RWPE2 (cell line): Measurements from ENCODE around the gene LTN1.

Experiments used
- ATAC-seq: fragments of 200-7000 bp; cut with Tn5 transposase; 3 replicates; pipeline ENCODE4 v1.9.1; 2021; ENCODE audit warnings: low read depth
- DNase-seq: peaks from one replicate; pipeline ENCODE4 v3.0.0-alpha.2; 2020; ENCODE audit warnings: low spot score
- H3K27ac ChIP-seq: fragments of 450-650 bp; 2 replicates; pipeline ENCODE4 v1.5.1; 2017; ENCODE audit warnings: mild to moderate bottlenecking; ENCODE audit not compliant: poor library complexity, severe bottlenecking
- H3K27me3 ChIP-seq: fragments of 250-450 bp; sonication (Bioruptor Pico); 2 replicates; pipeline ENCODE4 v1.5.1; 2021; ENCODE audit warnings: mild to moderate bottlenecking, moderate library complexity; ENCODE audit not compliant: insufficient read depth, poor library complexity, severe bottlenecking
- H3K36me3 ChIP-seq: fragments of 250-450 bp; sonication (Bioruptor Pico); 2 replicates; pipeline ENCODE4 v1.5.1; 2020; ENCODE audit warnings: low read depth, mild to moderate bottlenecking, moderate library complexity
- H3K4me1 ChIP-seq: fragments of 250-450 bp; sonication (Bioruptor Pico); 2 replicates; pipeline ENCODE4 v1.5.1; 2021; ENCODE audit warnings: mild to moderate bottlenecking, moderate library complexity; ENCODE audit not compliant: insufficient read depth, poor library complexity, severe bottlenecking
- H3K4me3 ChIP-seq: fragments of 250-450 bp; sonication (Bioruptor Pico); 2 replicates; pipeline ENCODE4 v1.5.1; 2021; ENCODE audit warnings: mild to moderate bottlenecking, moderate library complexity; ENCODE audit not compliant: severe bottlenecking
- H3K9me3 ChIP-seq: fragments of 250-450 bp; sonication (Bioruptor Pico); 2 replicates; pipeline ENCODE4 v1.5.1; 2021; ENCODE audit warnings: mild to moderate bottlenecking, moderate library complexity; ENCODE audit not compliant: severe bottlenecking
- CTCF ChIP-seq: fragments of 450-650 bp; IDR thresholded peaks from one replicate; pipeline ENCODE4 v1.5.1; 2017; ENCODE audit warnings: mild to moderate bottlenecking, moderate library complexity; ENCODE audit not compliant: poor library complexity, severe bottlenecking

The LTN1 gene

DNA sequence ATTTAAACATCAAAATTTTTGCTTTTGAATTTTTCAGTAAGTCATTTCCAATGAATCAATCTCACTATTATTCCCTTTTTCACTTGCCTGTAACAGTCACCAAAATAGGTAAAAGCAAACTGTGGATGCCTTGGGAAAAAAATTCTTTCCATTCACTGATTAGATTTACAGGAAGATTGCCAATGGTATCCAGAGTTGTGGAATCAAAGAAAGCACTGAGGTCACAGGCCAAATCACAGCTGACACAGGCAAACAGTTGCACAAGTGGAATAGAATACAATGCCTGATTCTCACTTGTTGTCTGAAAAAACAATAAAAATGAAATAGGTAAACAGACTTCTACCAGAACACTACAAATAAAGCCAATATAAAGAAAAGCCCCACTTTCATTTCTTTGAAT lies 48.4 kb downstream of the LTN1 start:
- no peaks in the 10 kb centered on the region for H3K27me3 ChIP-seq
- ATAC-seq (no peak), DNase-seq (no peak)
- no peaks in the 10 kb centered on the region for H3K9me3 ChIP-seq
- H3K27ac ChIP-seq, result no peak overlapping the region
- H3K36me3 ChIP-seq, result peaks cover 87% of the 10 kb centered on the region
- H3K4me1 ChIP-seq, result no peaks in the 10 kb centered on the region
- no peak for TF ChIP-seq CTCF
- H3K4me3 ChIP-seq, result no peak overlapping the region

DNA sequence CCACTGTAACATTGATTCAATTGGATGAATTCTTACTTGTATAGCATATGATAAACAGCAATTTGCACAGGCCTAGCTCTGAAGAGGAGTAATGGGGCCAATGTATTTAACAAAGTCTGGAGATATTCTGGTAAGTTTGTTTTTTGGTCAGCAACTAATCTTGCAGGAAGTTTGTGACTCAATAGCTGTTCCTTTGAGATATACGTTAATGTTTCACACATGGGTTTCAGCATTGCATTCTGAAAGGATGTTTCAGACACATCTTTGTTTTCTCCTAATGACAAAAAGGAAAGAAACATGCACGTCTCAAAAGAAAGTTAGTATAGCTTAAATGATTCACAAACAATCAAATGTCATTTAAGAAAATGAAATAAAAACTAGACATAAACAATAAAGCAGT lies 49.0 kb downstream of the LTN1 start:
- H3K27ac ChIP-seq, result no peak overlapping the region

GRCh38 chr21:28938726-28939125 lies 54.0 kb downstream of the LTN1 start:
- H3K4me3 ChIP-seq, result no peak overlapping the region
- no peaks in the 10 kb centered on the region for H3K4me1 ChIP-seq
- peaks cover 86% of the 10 kb centered on the region for H3K36me3 ChIP-seq
- DNase-seq (no peak), ATAC-seq (no peak)
- H3K27ac ChIP-seq, result no peak overlapping the region
- TF ChIP-seq CTCF, result no peak
- H3K9me3 ChIP-seq, result no peaks in the 10 kb centered on the region
- no peaks in the 10 kb centered on the region for H3K27me3 ChIP-seq

More for the DNA sequence above, 49.0 kb downstream of the LTN1 start:
- Histone ChIP-seq H3K4me3 (no peak overlapping the region), H3K9me3 (no peaks in the 10 kb centered on the region), H3K27me3 (no peaks in the 10 kb centered on the region), H3K4me1 (no peaks in the 10 kb centered on the region), H3K36me3 (peaks cover 87% of the 10 kb centered on the region)
- no peak for TF ChIP-seq CTCF
- ATAC-seq, result no peak
- no peak for DNase-seq

GRCh38 chr21:28937737-28938136 lies 54.9 kb downstream of the LTN1 start:
- TF ChIP-seq CTCF, result no peak
- no peak overlapping the region for H3K4me3 ChIP-seq
- ATAC-seq, result no peak
- peaks cover 76% of the 10 kb centered on the region for H3K36me3 ChIP-seq
- H3K9me3 ChIP-seq, result no peaks in the 10 kb centered on the region
- no peaks in the 10 kb centered on the region for H3K4me1 ChIP-seq
- H3K27ac ChIP-seq, result no peak overlapping the region
- DNase-seq, result no peak
- no peaks in the 10 kb centered on the region for H3K27me3 ChIP-seq

GRCh38 chr21:28936721-28937120 lies 56.0 kb downstream of the LTN1 start:
- ATAC-seq (no peak), DNase-seq (no peak)
- H3K4me3 ChIP-seq, result no peak overlapping the region
- H3K27ac ChIP-seq, result no peak overlapping the region
- H3K36me3 ChIP-seq, result peaks cover 76% of the 10 kb centered on the region
- H3K4me1 ChIP-seq, result no peaks in the 10 kb centered on the region
- no peaks in the 10 kb centered on the region for H3K27me3 ChIP-seq
- TF ChIP-seq CTCF, result no peak
- H3K9me3 ChIP-seq, result no peaks in the 10 kb centered on the region
